HCT116 (cell line): ENCODE data around the gene LMCD1. TPM values are rescaled to one million over a fixed set of nuclear protein-coding genes. Genes with fewer than 3 reads are reported as not detected.

Experiments
- ATAC-seq: fragments of 200-7000 bp; cut with Tn5 transposase; 2 replicates; pipeline ENCODE4 v1.9.1; 2020; ENCODE audit warnings: mild to moderate bottlenecking, moderate library complexity
- BruUV-seq: library from RNA; stranded (reverse); fragments of 400-500 nt; replicated peaks from 2 replicates; lab custom pipeline; 2021; lab: Mats Ljungman, UMichigan
- CTCF ChIA-PET: fragments of 300-600 bp; sonication (Branson Sonifier 250); formaldehyde crosslinking; loops from one replicate; lab custom pipeline; 2021; ENCODE audit warnings: antibody characterized with exemption; lab: Charles Lee
- POLR2A ChIA-PET: fragments of 300-600, 350-600 bp; sonication (Branson Sonifier 250); formaldehyde crosslinking; loops from one replicate; lab custom pipeline; 2021; ENCODE audit warnings: antibody characterized with exemption; lab: Charles Lee
- RAD21 ChIA-PET, 2 experiments: fragments of 300-600 bp; sonication (Branson Sonifier 250); formaldehyde crosslinking; loops; one replicate each; lab custom pipeline; 2023; ENCODE audit warnings: low total read pairs in 2 of 2; ENCODE audit not compliant: uncharacterized antibody in 2 of 2, unreplicated experiment in 2 of 2, low non-redundant PET in 1 of 2; lab: Charles Lee
- DNase-seq: peaks from one replicate; pipeline ENCODE4 v3.0.0-alpha.2; 2010; ENCODE audit warnings: low read depth, low spot score
- H2AFZ ChIP-seq: fragments of 200-600 bp; shearing (Covaris generic), sonication (generic); 2 replicates; pipeline ENCODE4 v1.6.1; 2017; ENCODE audit warnings: low read depth, mixed run types, mixed read lengths, antibody characterized with exemption, low read length; ENCODE audit not compliant: poor library complexity, severe bottlenecking
- H3K27ac ChIP-seq: 2 replicates; pipeline ENCODE4 v1.5.1; 2012; ENCODE audit warnings: low read depth, low read length
- H3K27me3 ChIP-seq: fragments of 200-600 bp; sonication (generic); 2 replicates; pipeline ENCODE4 v1.6.1; 2016; ENCODE audit warnings: mixed run types, low read length, mixed read lengths; ENCODE audit not compliant: insufficient read depth
- H3K36me3 ChIP-seq, 2 experiments: fragments of 200-500 bp in 1 of 2; fragments of 200-600 bp in 1 of 2; sonication (Bioruptor generic) in 1 of 2; sonication (generic) in 1 of 2; 2 replicates each; pipeline versions ENCODE4 v1.5.1 to v1.6.1; 2014 to 2016; ENCODE audit warnings: low read length in 2 of 2, inconsistent platforms in 1 of 2, mixed read lengths in 1 of 2, mixed run types in 1 of 2; ENCODE audit not compliant: insufficient read depth in 2 of 2, control insufficient read depth in 1 of 2
- H3K4me1 ChIP-seq, 2 experiments: fragments of 200-600 bp in 1 of 2; sonication (generic) in 1 of 2; 2 replicates each; pipeline versions ENCODE4 v1.5.1 to v1.6.1; 2012 to 2017; ENCODE audit warnings: low read length in 2 of 2, inconsistent platforms in 1 of 2, mild to moderate bottlenecking in 1 of 2, mixed read lengths in 1 of 2, mixed run types in 1 of 2, moderate library complexity in 1 of 2; ENCODE audit not compliant: insufficient read depth in 2 of 2, control insufficient read depth in 1 of 2
- H3K4me2 ChIP-seq: fragments of 200-600 bp; sonication (generic); 2 replicates; pipeline ENCODE4 v1.6.1; 2017; ENCODE audit warnings: mixed run types, low read length, mixed read lengths
- H3K4me3 ChIP-seq, 2 experiments: fragments of 200-600 bp in 1 of 2; sonication (generic) in 1 of 2; replicated peaks in 1 of 2; 2 replicates each; pipeline ENCODE4 v1.5.1; 2011 to 2016; ENCODE audit warnings: low read length in 2 of 2, control low read depth in 1 of 2, low read depth in 1 of 2, mild to moderate bottlenecking in 1 of 2, mixed read lengths in 1 of 2, mixed run types in 1 of 2
- H3K79me2 ChIP-seq: fragments of 200-600 bp; sonication (generic); 2 replicates; pipeline ENCODE4 v1.6.1; 2017; ENCODE audit warnings: mild to moderate bottlenecking, mixed run types, low read length, moderate library complexity, mixed read lengths; ENCODE audit not compliant: insufficient read depth
- H3K9ac ChIP-seq: fragments of 200-600 bp; sonication (generic); 2 replicates; pipeline ENCODE4 v1.6.1; 2016; ENCODE audit warnings: low read length, mixed read lengths
- H3K9me2 ChIP-seq: fragments of 200-600 bp; sonication (generic), shearing (Covaris generic); 2 replicates; pipeline ENCODE4 v1.6.1; 2017; ENCODE audit warnings: mixed run types, mild to moderate bottlenecking, moderate library complexity; ENCODE audit not compliant: insufficient read depth
- H3K9me3 ChIP-seq, 2 experiments: fragments of 200-500 bp in 1 of 2; fragments of 200-600 bp in 1 of 2; sonication (Bioruptor generic) in 1 of 2; sonication (generic) in 1 of 2; 2 replicates each; pipeline ENCODE4 v1.6.1; 2014 to 2017; ENCODE audit warnings: low read length in 2 of 2, mixed read lengths in 2 of 2, inconsistent platforms in 1 of 2, low read depth in 1 of 2, mild to moderate bottlenecking in 1 of 2, mixed run types in 1 of 2, moderate library complexity in 1 of 2; ENCODE audit not compliant: control insufficient read depth in 1 of 2, insufficient read depth in 1 of 2
- H4K20me1 ChIP-seq: fragments of 200-600 bp; sonication (generic), shearing (Covaris generic); 2 replicates; pipeline ENCODE4 v1.6.1; 2017; ENCODE audit warnings: mixed run types, mild to moderate bottlenecking, moderate library complexity; ENCODE audit not compliant: insufficient read depth
- CBX3 ChIP-seq: IDR thresholded peaks from 2 replicates; pipeline ENCODE4 v1.6.1; 2012; ENCODE audit warnings: low read depth
- EGR1 ChIP-seq: IDR thresholded peaks from 2 replicates; pipeline ENCODE4 v1.6.1; 2012; ENCODE audit warnings: low read depth
- EZH2 ChIP-seq: fragments of 200-600 bp; sonication (generic); IDR thresholded peaks from 2 replicates; pipeline ENCODE4 v1.6.1; 2017; ENCODE audit warnings: antibody characterized with exemption, mixed run types
- JUND ChIP-seq: IDR thresholded peaks from 2 replicates; pipeline ENCODE4 v1.6.1; 2012
- POLR2A ChIP-seq: IDR thresholded peaks from 2 replicates; pipeline ENCODE4 v1.7.0; 2011; ENCODE audit warnings: borderline replicate concordance; ENCODE audit not compliant: insufficient read depth, insufficient read length; ENCODE audit errors: extremely low read depth
- RAD21 ChIP-seq: IDR thresholded peaks from 2 replicates; pipeline ENCODE4 v1.6.1; 2012; ENCODE audit warnings: low read depth, mild to moderate bottlenecking
- SIN3A ChIP-seq: IDR thresholded peaks from 2 replicates; pipeline ENCODE4 v1.6.1; 2012; ENCODE audit warnings: low read depth
- TCF7L2 ChIP-seq: IDR thresholded peaks from 2 replicates; pipeline ENCODE4 v1.7.0; 2011; ENCODE audit warnings: borderline replicate concordance, inconsistent platforms; ENCODE audit not compliant: insufficient read depth, insufficient read length; ENCODE audit errors: extremely low read depth
- YY1 ChIP-seq: IDR thresholded peaks from 2 replicates; pipeline ENCODE4 v1.6.1; 2011; ENCODE audit warnings: low read length, low read depth, moderate library complexity, mild to moderate bottlenecking; ENCODE audit not compliant: insufficient replicate concordance; ENCODE audit errors: extremely low read depth
- ZFX ChIP-seq: fragments of 450-650 bp; IDR thresholded peaks from 2 replicates; pipeline ENCODE4 v1.6.1; 2017
- ZNF274 ChIP-seq: fragments of 200-500 bp; sonication (Bioruptor generic); IDR thresholded peaks from 2 replicates; pipeline ENCODE4 v1.6.1; 2014; ENCODE audit warnings: mild to moderate bottlenecking, low read depth, low read length, inconsistent platforms
- intact Hi-C: fragments of 100-400 bp; cut with micrococcal nuclease; formaldehyde crosslinking; loops from 2 replicates; pipeline ENCODE4 v1.10.0; 2022
- total RNA-seq: library from RNA; stranded (reverse); gene quantifications from one replicate; pipeline ENCODE4 v1.2.1, GENCODE V29; 2021; ENCODE audit not compliant: unreplicated experiment
- TF ChIP-seq, protein P1 (sequence below), 3 experiments: fragments of 200-600 bp in 1 of 3; sonication (generic) in 1 of 3; IDR thresholded peaks in 2 of 3; conservative IDR thresholded peaks in 1 of 3; 2 replicates each; pipeline ENCODE4 v1.5.1; 2012 to 2017; ENCODE audit warnings: low read depth in 2 of 3, low read length in 2 of 3, antibody characterized with exemption in 1 of 3, borderline replicate concordance in 1 of 3, control low read depth in 1 of 3, mild to moderate bottlenecking in 1 of 3, mixed read lengths in 1 of 3, mixed run types in 1 of 3, moderate library complexity in 1 of 3; ENCODE audit not compliant: insufficient read depth in 1 of 3
- TF ChIP-seq, protein P2 (sequence below): IDR thresholded peaks from 2 replicates; pipeline ENCODE4 v1.6.1; 2011; ENCODE audit warnings: mild to moderate bottlenecking, low read length, moderate library complexity; ENCODE audit not compliant: insufficient replicate concordance; ENCODE audit errors: extremely low read depth
- TF ChIP-seq, protein P3 (sequence below): IDR thresholded peaks from 2 replicates; pipeline ENCODE4 v1.6.1; 2012; ENCODE audit warnings: low read depth
- TF ChIP-seq, protein P4 (sequence below): IDR thresholded peaks from 2 replicates; pipeline ENCODE4 v1.6.1; 2012

The LMCD1 gene
- total RNA-seq, 1 experiment from 2014 or later, result 4.6 TPM

DNA sequence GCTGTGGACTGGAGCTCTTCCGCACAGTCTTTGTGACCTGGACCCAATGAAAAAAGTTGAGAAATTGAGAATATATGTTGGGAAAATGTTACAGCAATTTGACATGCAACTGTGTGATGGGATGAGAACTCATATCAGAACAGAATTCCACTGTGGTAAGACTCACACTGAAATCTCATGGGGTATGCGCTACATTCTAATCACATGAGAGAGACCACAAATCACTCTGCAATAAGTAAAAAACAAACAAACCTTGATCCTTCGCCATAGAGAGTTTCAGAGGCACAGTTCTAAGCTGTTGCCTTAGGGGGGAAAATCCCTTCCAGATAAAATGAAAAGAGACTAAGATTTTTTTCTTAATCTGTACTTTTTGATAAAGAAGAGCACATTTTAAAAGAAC is 37.3 kb downstream of the LMCD1 start:
- no peak for ATAC-seq
- ChIA-PET POLR2A (no interaction called here), RAD21 (no interaction called here), CTCF (no interaction called here)
- DNase-seq, result no peak
- Histone ChIP-seq H3K4me3 (no peak overlapping the region), H3K36me3 (no peaks in the 10 kb centered on the region), H3K27me3 (no peaks in the 10 kb centered on the region), H4K20me1 (no peaks in the 10 kb centered on the region), H3K9me3 (no peaks in the 10 kb centered on the region), H3K4me1 (no peaks in the 10 kb centered on the region), H3K79me2 (no peaks in the 10 kb centered on the region), H3K4me2 (no peak overlapping the region), H2AFZ (no peak overlapping the region), H3K9ac (no peak overlapping the region), H3K27ac (no peak overlapping the region), H3K9me2 (no peaks in the 10 kb centered on the region)
- BruUV-seq, result no TSS peak
- TF ChIP-seq, protein P1, sequence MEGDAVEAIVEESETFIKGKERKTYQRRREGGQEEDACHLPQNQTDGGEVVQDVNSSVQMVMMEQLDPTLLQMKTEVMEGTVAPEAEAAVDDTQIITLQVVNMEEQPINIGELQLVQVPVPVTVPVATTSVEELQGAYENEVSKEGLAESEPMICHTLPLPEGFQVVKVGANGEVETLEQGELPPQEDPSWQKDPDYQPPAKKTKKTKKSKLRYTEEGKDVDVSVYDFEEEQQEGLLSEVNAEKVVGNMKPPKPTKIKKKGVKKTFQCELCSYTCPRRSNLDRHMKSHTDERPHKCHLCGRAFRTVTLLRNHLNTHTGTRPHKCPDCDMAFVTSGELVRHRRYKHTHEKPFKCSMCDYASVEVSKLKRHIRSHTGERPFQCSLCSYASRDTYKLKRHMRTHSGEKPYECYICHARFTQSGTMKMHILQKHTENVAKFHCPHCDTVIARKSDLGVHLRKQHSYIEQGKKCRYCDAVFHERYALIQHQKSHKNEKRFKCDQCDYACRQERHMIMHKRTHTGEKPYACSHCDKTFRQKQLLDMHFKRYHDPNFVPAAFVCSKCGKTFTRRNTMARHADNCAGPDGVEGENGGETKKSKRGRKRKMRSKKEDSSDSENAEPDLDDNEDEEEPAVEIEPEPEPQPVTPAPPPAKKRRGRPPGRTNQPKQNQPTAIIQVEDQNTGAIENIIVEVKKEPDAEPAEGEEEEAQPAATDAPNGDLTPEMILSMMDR (IDR thresholded peaks at IDR 0.05 in 2 of 3, conservative IDR thresholded peaks at IDR 0.05 in 1 of 3; ENCODE audit: borderline replicate concordance in 1 of 3, insufficient read depth in 1 of 3, low read depth in 2 of 3, low read length in 2 of 3), result no peak
- TF ChIP-seq EZH2 (no peak), EGR1 (no peak), YY1 (no peak), POLR2A (no peak), SIN3A (no peak), TCF7L2 (no peak), CBX3 (no peak), RAD21 (no peak), ZFX (no peak), ZNF274 (no peak), JUND (no peak)
- TF ChIP-seq, protein P2, sequence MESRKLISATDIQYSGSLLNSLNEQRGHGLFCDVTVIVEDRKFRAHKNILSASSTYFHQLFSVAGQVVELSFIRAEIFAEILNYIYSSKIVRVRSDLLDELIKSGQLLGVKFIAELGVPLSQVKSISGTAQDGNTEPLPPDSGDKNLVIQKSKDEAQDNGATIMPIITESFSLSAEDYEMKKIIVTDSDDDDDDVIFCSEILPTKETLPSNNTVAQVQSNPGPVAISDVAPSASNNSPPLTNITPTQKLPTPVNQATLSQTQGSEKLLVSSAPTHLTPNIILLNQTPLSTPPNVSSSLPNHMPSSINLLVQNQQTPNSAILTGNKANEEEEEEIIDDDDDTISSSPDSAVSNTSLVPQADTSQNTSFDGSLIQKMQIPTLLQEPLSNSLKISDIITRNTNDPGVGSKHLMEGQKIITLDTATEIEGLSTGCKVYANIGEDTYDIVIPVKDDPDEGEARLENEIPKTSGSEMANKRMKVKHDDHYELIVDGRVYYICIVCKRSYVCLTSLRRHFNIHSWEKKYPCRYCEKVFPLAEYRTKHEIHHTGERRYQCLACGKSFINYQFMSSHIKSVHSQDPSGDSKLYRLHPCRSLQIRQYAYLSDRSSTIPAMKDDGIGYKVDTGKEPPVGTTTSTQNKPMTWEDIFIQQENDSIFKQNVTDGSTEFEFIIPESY, result no peak
- TF ChIP-seq, protein P3, sequence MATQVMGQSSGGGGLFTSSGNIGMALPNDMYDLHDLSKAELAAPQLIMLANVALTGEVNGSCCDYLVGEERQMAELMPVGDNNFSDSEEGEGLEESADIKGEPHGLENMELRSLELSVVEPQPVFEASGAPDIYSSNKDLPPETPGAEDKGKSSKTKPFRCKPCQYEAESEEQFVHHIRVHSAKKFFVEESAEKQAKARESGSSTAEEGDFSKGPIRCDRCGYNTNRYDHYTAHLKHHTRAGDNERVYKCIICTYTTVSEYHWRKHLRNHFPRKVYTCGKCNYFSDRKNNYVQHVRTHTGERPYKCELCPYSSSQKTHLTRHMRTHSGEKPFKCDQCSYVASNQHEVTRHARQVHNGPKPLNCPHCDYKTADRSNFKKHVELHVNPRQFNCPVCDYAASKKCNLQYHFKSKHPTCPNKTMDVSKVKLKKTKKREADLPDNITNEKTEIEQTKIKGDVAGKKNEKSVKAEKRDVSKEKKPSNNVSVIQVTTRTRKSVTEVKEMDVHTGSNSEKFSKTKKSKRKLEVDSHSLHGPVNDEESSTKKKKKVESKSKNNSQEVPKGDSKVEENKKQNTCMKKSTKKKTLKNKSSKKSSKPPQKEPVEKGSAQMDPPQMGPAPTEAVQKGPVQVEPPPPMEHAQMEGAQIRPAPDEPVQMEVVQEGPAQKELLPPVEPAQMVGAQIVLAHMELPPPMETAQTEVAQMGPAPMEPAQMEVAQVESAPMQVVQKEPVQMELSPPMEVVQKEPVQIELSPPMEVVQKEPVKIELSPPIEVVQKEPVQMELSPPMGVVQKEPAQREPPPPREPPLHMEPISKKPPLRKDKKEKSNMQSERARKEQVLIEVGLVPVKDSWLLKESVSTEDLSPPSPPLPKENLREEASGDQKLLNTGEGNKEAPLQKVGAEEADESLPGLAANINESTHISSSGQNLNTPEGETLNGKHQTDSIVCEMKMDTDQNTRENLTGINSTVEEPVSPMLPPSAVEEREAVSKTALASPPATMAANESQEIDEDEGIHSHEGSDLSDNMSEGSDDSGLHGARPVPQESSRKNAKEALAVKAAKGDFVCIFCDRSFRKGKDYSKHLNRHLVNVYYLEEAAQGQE, result no peak
- TF ChIP-seq, protein P4, sequence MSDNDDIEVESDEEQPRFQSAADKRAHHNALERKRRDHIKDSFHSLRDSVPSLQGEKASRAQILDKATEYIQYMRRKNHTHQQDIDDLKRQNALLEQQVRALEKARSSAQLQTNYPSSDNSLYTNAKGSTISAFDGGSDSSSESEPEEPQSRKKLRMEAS, result no peak
- intact Hi-C loops, result no loop called here
